HepG2 (cell line): Measurements from ENCODE around the gene SIGMAR1. TPM values are rescaled to one million over a fixed set of nuclear protein-coding genes. Genes with fewer than 3 reads are reported as not detected.
A peak's percentile ranks its signal among the peaks of the same experiment; 100 is the strongest.

Experiments
- BHLHE40 ChIP-seq: IDR thresholded peaks from 2 replicates; pipeline ENCODE4 v1.6.1; 2011; ENCODE audit warnings: low read length, improper control_type of control experiment
- BRF2 ChIP-seq: sonication (generic); formaldehyde crosslinking; IDR thresholded peaks from 2 replicates; pipeline ENCODE4 v1.8.1; 2022; ENCODE audit warnings: mild to moderate bottlenecking, missing genetic modification reagents
- CBX5 ChIP-seq: sonication (generic); formaldehyde crosslinking; IDR thresholded peaks from 2 replicates; pipeline ENCODE4 v1.4.0; 2020; ENCODE audit warnings: missing genetic modification reagents, borderline replicate concordance
- DR1 ChIP-seq: sonication (generic); formaldehyde crosslinking; IDR thresholded peaks from 2 replicates; pipeline ENCODE4 v1.8.0; 2021; ENCODE audit warnings: mild to moderate bottlenecking, missing genetic modification reagents, inconsistent platforms
- DZIP1 ChIP-seq: sonication (generic); formaldehyde crosslinking; IDR thresholded peaks from 2 replicates; pipeline ENCODE4 v1.5.0; 2020; ENCODE audit warnings: mild to moderate bottlenecking, missing genetic modification reagents
- HIC2 ChIP-seq: sonication (generic); formaldehyde crosslinking; IDR thresholded peaks from 2 replicates; pipeline ENCODE4 v1.9.0; 2022; ENCODE audit warnings: low read depth, missing genetic modification reagents
- HMGA1 ChIP-seq: sonication (generic); formaldehyde crosslinking; conservative IDR thresholded peaks from 2 replicates; pipeline ENCODE4 v1.4.0; 2020; ENCODE audit warnings: missing genetic modification reagents
- KDM2A ChIP-seq: sonication (generic); formaldehyde crosslinking; IDR thresholded peaks from 2 replicates; pipeline ENCODE4 v1.4.0; 2020; ENCODE audit warnings: low read depth, missing genetic modification reagents, borderline replicate concordance
- NR1H2 ChIP-seq: sonication (generic); formaldehyde crosslinking; IDR thresholded peaks from 2 replicates; pipeline ENCODE4 v1.8.1; 2022; ENCODE audit warnings: low read depth, missing genetic modification reagents, borderline replicate concordance
- TCF7L2 ChIP-seq: IDR thresholded peaks from 2 replicates; pipeline ENCODE4 v1.6.1; 2011; ENCODE audit warnings: mild to moderate bottlenecking, low read depth, low read length, moderate library complexity
- ZBTB3 ChIP-seq: sonication (generic); formaldehyde crosslinking; IDR thresholded peaks from 2 replicates; pipeline ENCODE4 v1.4.0; 2020; ENCODE audit warnings: low read depth, mild to moderate bottlenecking, moderate library complexity, missing genetic modification reagents, borderline replicate concordance
- ZGPAT ChIP-seq: IDR thresholded peaks from 2 replicates; pipeline ENCODE4 v1.6.1; 2016; ENCODE audit warnings: mild to moderate bottlenecking
- ZNF30 ChIP-seq: sonication (generic); formaldehyde crosslinking; IDR thresholded peaks from 2 replicates; pipeline ENCODE4 v1.5.0; 2020; ENCODE audit warnings: mild to moderate bottlenecking, missing genetic modification reagents
- ZSCAN25 ChIP-seq: sonication (generic); formaldehyde crosslinking; IDR thresholded peaks from 2 replicates; pipeline ENCODE4 v1.8.0; 2022; ENCODE audit warnings: mild to moderate bottlenecking, missing genetic modification reagents
- polyA plus RNA-seq, 8 experiments: library from polyadenylated mRNA; depleted of rRNA in 3 of 8; stranded (reverse) in 7 of 8; unstranded in 1 of 8; fragments of >200 nt; fragmentation: Illumina TruSeq in 4 of 8; extraction: Trizol in 4 of 8; gene quantifications; 2 replicates each; pipeline versions ENCODE4 v1.2.1 to v1.2.3, GENCODE V29; 2011 to 2016; ENCODE audit warnings: low read depth in 4 of 8, missing spikeins in 1 of 8, mixed read lengths in 1 of 8; ENCODE audit not compliant: insufficient read depth in 1 of 8
- total RNA-seq, 5 experiments: library from RNA; depleted of rRNA; stranded (reverse); fragments of >200 nt; fragmentation: Illumina TruSeq; extraction: Trizol; gene quantifications; 2 replicates each; pipeline ENCODE4 v1.2.3, GENCODE V29; 2016; ENCODE audit warnings: low read depth in 1 of 5
- TF ChIP-seq, protein P1 (sequence below): sonication (generic); formaldehyde crosslinking; IDR thresholded peaks from 2 replicates; pipeline ENCODE4 v1.5.0; 2020; ENCODE audit warnings: mild to moderate bottlenecking, missing genetic modification reagents, borderline replicate concordance

Gene SIGMAR1
- total and polyA plus RNA-seq, 2 of the 13 experiments (the other 11 are each of a cell fraction or from before 2014, with no cell fraction given): 38.9 to 60.8 TPM

- TF ChIP-seq HMGA1 (CRISPR knock-in tag) (no peak), DR1 (peak; percentile 23; the same call in 1 of the 2 replicates), BHLHE40 (peak; percentile 90), DZIP1 (peak; percentile 58; the same call in 1 of the 2 replicates), KDM2A (CRISPR knock-in tag) (peak; percentile 90), ZSCAN25 (CRISPR knock-in tag) (peak; percentile 27; the same call in 1 of the 2 replicates), TCF7L2 (no peak), CBX5 (CRISPR knock-in tag) (no peak), NR1H2 (CRISPR knock-in tag) (no peak; the same call in 1 of the 2 replicates), ZNF30 (no peak), BRF2 (CRISPR knock-in tag) (peak; percentile 82), ZGPAT (CRISPR knock-in tag) (peak; percentile 75), ZBTB3 (CRISPR knock-in tag) (no peak), HIC2 (CRISPR knock-in tag) (peak; percentile 24; the same call in 1 of the 2 replicates)
- TF ChIP-seq, protein P1, sequence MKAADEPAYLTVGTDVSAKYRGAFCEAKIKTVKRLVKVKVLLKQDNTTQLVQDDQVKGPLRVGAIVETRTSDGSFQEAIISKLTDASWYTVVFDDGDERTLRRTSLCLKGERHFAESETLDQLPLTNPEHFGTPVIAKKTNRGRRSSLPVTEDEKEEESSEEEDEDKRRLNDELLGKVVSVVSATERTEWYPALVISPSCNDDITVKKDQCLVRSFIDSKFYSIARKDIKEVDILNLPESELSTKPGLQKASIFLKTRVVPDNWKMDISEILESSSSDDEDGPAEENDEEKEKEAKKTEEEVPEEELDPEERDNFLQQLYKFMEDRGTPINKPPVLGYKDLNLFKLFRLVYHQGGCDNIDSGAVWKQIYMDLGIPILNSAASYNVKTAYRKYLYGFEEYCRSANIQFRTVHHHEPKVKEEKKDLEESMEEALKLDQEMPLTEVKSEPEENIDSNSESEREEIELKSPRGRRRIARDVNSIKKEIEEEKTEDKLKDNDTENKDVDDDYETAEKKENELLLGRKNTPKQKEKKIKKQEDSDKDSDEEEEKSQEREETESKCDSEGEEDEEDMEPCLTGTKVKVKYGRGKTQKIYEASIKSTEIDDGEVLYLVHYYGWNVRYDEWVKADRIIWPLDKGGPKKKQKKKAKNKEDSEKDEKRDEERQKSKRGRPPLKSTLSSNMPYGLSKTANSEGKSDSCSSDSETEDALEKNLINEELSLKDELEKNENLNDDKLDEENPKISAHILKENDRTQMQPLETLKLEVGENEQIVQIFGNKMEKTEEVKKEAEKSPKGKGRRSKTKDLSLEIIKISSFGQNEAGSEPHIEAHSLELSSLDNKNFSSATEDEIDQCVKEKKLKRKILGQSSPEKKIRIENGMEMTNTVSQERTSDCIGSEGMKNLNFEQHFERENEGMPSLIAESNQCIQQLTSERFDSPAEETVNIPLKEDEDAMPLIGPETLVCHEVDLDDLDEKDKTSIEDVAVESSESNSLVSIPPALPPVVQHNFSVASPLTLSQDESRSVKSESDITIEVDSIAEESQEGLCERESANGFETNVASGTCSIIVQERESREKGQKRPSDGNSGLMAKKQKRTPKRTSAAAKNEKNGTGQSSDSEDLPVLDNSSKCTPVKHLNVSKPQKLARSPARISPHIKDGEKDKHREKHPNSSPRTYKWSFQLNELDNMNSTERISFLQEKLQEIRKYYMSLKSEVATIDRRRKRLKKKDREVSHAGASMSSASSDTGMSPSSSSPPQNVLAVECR (CRISPR knock-in tag): peak; percentile 89; the same call in 1 of the 2 replicates
Measured at GRCh38 chr9:34637356-34638137, at the start of gene SIGMAR1 (continued).
